ENCODE results near the gene PRSS33. TPM values are rescaled to one million over a fixed set of nuclear protein-coding genes. Genes with fewer than 3 reads are reported as not detected.
A peak's percentile ranks its signal among the peaks of the same experiment; 100 is the strongest.

Gene PRSS33
- total RNA-seq, 2 donors from 2014 or later, result not detected

GRCh38 chr16:2808181-2808580 lies 20.8 kb upstream of the PRSS33 start:
- intact Hi-C loops (cut with DNase I), result no loop called here
- peak; percentile 50 for DNase-seq (ENCODE audit: low spot score)

DNA sequence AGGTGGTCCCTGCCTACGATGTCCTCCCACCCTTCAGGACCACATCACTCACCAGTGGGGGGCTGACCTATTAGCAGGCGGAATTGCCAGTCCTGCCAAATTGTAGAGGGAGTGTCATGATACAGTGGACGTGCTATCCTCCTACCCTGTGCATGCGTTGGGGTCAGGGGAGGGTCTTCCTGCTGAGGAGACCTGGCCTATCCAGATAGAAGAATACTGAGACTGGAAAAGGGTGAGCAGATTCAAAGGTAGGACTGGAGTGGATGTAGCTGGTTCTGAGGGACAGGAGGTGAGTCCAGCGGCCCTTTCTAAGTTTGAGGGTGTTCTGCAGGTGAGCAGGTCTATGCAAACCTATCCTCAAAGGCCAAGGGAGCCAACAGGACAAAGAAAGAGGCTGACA lies 18.9 kb upstream of the PRSS33 start:
- peak; percentile 9 for DNase-seq (ENCODE audit: low spot score)
- intact Hi-C loops (cut with DNase I), result no loop called here

DNA sequence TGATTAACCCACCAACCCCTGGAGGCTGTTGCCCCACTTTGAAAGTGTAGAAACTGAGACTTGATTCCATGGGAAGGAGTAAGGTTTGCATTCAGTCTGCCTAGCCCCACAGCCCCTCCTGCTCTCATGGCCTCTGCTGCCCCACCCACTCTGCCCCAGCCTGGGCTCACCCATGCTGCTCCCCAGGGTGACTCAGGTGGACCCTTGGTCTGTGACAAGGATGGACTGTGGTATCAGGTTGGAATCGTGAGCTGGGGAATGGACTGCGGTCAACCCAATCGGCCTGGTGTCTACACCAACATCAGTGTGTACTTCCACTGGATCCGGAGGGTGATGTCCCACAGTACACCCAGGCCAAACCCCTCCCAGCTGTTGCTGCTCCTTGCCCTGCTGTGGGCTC lies 17.4 kb upstream of the PRSS33 start:
- DNase-seq (ENCODE audit: low spot score), result no peak
- intact Hi-C loops (cut with DNase I), result no loop called here

- no peak for DNase-seq (ENCODE audit: low spot score)
- intact Hi-C loops (cut with DNase I), result no loop called here
These were observed 16.3 kb upstream of the PRSS33 start for GRCh38 chr16:2803545-2804195.

DNA sequence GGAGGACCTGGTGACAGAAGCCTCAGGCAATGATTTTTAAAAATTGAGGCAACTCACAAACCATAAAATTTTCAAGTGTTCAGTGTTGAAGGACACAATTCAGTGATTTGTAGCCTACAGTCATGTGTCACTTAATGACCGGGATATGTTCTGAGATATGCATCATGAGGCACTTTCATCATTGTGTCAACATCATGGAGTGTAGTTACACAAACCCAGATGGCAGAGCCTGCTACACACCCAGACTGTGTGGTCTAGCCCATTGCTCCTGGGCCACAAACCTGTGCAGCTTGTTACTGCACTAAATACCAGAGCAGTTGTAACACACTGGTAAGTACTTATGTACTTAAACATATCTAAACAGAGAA lies 12.5 kb upstream of the PRSS33 start:
- peak; percentile 10 for DNase-seq (ENCODE audit: low spot score)

DNA sequence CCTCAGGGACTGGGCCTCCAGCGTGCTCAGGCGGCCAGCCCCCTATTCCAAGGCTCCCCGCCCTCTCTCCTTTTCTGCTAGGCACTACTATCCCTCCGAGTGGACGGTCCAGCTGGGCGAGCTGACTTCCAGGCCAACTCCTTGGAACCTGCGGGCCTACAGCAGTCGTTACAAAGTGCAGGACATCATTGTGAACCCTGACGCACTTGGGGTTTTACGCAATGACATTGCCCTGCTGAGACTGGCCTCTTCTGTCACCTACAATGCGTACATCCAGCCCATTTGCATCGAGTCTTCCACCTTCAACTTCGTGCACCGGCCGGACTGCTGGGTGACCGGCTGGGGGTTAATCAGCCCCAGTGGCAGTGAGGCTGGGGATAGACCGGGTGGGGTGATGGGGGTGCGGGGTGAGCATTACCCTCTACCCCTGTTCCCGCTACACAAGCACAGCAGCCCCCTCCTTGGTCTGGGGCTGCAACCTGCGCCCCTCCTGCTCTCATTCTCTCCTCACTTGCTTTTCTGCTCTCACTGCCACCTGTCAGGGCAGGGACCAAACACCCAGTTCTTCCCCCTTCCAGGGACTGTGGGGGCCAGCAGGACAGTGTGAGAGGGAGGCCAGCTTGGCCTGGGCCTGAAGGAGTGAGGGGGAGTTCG lies 12.0 kb upstream of the PRSS33 start:
- DNase-seq (ENCODE audit: low spot score), result peak; percentile 74

More for the DNA sequence above, 12.5 kb upstream of the PRSS33 start:
- intact Hi-C loops (cut with DNase I), result no loop called here

GRCh38 chr16:2798723-2799204 lies 11.4 kb upstream of the PRSS33 start:
- no peak for DNase-seq (ENCODE audit: low spot score)

More for the DNA sequence above, 12.0 kb upstream of the PRSS33 start:
- intact Hi-C loops (cut with DNase I), result no loop called here

GRCh38 chr16:2795395-2796143 lies 8.2 kb upstream of the PRSS33 start:
- intact Hi-C loops (cut with DNase I), result no loop called here
- DNase-seq (ENCODE audit: low spot score), result peak; percentile 7

More at GRCh38 chr16:2798723-2799204, 11.4 kb upstream of the PRSS33 start:
- intact Hi-C loops (cut with DNase I), result no loop called here

GRCh38 chr16:2792940-2793339 lies 5.6 kb upstream of the PRSS33 start:
- no peak for DNase-seq (ENCODE audit: low spot score)
- intact Hi-C loops (cut with DNase I), result no loop called here

DNA sequence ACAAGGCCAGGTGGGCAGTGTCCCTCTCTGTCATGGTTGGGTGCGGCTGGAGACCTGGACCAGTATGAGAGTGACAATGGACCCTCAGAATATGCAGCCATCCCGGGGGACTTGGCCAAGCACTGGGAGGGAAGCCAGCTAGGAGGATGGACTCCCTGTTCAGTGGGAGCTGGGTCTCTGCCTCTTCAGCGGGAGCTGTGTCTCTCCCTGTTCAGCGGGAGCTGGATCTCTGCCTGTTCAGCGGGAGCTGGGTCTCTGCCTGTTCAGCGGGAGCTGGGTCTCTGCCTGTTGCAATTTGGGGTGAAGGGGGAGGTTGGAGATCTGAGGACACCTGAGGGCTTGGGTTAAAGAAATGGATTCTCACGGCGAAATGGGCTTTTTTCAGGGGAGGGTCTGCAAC lies 3.8 kb upstream of the PRSS33 start:
- intact Hi-C loops (cut with DNase I), result no loop called here
- peak; percentile 34 for DNase-seq (ENCODE audit: low spot score)

DNA sequence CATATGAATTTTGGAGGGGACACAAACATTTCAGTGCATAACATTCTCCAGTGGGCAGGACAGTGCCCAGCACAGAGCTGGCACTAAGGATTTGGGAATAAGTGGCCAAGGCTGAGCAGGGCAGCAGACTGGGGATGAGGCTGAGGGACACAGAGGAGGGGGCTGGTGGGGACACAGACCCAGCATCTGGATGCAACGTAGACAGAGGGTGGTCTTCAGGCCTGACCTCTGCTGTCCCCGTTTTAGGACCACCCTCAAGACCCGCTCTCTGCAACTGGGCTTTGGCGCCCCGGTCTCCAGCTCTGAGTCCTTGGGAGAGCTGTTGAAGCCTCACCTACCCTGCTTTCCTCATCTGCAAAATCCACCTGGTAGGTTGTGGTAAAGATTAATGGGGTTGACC lies 3.3 kb upstream of the PRSS33 start:
- intact Hi-C loops (cut with DNase I), result no loop called here
- DNase-seq (ENCODE audit: low spot score), result peak; percentile 57

GRCh38 chr16:2787961-2788360 lies 601 bp upstream of the PRSS33 start:
- peak; percentile 58 for DNase-seq (ENCODE audit: low spot score)
- intact Hi-C loops (cut with DNase I), result no loop called here

GRCh38 chr16:2786826-2787151 lies 571 bp downstream of the PRSS33 start:
- DNase-seq (ENCODE audit: low spot score), result no peak
- intact Hi-C loops (cut with DNase I), result no loop called here

DNA sequence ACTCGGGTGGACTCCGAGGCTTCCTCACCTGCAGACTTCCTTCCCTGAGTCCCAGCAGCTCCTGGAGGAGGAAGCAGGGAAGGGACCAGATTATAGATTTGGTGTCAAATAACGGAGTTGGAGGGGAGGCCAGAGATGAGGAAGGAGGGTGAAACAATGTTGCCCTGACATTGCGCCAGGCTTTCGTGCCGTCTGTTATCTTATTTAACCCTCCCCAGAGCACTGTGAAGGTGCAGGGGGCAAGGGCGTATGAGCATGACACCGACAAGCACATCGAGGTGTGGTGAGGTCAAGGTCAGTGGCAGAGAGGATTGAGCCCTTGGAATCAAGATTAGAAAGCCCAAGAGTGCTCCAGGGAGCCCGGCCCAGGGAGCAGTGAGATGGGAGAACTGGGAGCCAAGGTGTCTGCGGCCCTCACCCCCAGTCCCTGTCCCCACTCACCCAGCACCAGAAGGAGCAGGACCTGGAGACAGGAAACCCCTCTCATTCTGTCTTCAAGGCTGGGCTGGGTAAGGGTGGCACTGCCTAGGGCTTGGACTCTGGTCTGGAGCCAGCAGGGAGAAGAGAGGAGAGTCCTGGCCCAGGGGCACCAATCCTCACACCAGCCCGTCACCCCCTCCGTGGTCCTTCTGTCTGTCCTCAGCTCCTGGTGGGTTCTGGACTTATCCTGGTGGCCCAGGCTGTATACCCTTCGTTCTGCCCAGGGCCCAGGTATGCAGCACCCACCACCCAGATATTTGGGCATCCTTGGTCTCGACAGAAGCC lies 1.1 kb downstream of the PRSS33 start:
- intact Hi-C loops (cut with DNase I), result no loop called here

GRCh38 chr16:2785101-2785991 lies 2.0 kb downstream of the PRSS33 start:
- peak; percentile 80 for DNase-seq (ENCODE audit: low spot score)
- intact Hi-C loops (cut with DNase I), result no loop called here

More for the DNA sequence above, 1.1 kb downstream of the PRSS33 start:
- DNase-seq (ENCODE audit: low spot score), result peak; percentile 46

GRCh38 chr16:2784358-2785100 lies 2.8 kb downstream of the PRSS33 start:
- DNase-seq (ENCODE audit: low spot score), result peak; percentile 64

DNA sequence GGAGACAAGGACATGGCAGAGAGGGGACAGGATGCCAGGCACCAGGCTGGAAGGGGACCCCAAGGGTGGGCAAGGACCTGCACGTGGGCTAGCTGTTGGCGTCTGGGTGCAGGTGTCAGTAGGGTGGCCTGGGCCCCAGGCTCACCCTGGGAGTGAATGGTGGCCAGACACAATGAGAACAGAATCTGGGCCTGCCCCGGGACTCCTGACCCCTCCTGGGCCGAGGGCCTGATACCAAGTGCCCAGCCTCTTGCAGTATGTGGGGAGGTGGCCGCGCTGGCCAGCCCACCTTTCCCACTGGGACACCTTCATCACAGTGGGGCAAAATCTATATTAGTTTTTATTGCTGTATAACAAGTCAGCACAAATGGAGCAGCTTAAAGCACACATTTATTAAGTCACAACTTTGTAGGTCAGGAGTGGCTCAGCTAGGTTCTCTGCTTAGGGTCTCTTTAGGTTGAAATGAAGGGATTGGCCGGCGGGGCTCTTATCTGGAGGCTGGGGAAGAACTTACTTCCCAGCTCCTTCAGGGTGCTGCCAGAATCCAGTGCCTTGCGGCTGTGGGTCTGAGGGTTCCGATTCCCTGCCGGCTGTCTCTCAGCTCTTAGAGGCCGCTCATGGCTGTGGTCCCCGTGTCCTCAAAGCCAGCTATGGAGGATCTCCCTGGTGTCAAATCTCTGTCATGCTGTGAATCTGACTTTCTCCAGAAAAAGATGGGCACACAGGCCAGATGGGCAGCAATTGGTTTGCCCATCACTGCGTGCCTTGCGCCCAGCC lies 3.6 kb downstream of the PRSS33 start:
- intact Hi-C loops (cut with DNase I), result no loop called here
- DNase-seq (ENCODE audit: low spot score), result peak; percentile 51

More at GRCh38 chr16:2784358-2785100, 2.8 kb downstream of the PRSS33 start:
- intact Hi-C loops (cut with DNase I), result no loop called here

All from posterior vena cava (tissue), 2 donors.